NCI-H510A (cell line): ENCODE measurements around the gene F9.
"Not testable (repeated sequence)": the region's sequence is repeated elsewhere in the genome, so short reads cannot be mapped to it uniquely, and the experiment has no call there.

Source experiments
- DNase-seq: peaks from one replicate; lab custom pipeline; 2025; lab: John Stamatoyannopoulos, UW

Gene F9

DNA sequence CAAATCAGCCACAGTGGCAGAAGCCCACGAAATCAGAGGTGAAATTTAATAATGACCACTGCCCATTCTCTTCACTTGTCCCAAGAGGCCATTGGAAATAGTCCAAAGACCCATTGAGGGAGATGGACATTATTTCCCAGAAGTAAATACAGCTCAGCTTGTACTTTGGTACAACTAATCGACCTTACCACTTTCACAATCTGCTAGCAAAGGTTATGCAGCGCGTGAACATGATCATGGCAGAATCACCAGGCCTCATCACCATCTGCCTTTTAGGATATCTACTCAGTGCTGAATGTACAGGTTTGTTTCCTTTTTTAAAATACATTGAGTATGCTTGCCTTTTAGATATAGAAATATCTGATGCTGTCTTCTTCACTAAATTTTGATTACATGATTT, at the start of gene F9:
Gene F9 (plus strand): TSS at position 190 of the 400 bp plus-strand sequence. CDS start 26 bp downstream, at position 216.
- no peak for DNase-seq

DNA sequence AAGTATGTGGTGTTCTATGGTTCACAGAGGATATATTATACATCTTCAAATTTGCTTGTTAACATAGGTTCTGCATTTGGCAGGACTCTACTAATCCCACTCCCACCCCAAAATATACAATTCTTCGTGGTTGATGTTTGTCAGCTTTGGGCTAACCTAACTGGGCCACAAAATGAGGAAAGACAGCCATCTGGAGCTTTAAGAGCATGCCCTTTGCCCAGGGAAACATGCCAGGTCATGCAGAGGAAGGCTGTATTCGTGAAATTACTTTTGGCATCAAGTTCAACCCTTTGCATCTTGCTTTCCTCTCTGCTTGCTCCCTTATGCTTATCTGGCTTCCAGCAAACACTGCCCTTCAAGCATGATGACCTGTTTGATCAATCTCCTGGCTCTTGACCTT, 46.8 kb upstream of the F9 start:
- DNase-seq = no peak

DNA sequence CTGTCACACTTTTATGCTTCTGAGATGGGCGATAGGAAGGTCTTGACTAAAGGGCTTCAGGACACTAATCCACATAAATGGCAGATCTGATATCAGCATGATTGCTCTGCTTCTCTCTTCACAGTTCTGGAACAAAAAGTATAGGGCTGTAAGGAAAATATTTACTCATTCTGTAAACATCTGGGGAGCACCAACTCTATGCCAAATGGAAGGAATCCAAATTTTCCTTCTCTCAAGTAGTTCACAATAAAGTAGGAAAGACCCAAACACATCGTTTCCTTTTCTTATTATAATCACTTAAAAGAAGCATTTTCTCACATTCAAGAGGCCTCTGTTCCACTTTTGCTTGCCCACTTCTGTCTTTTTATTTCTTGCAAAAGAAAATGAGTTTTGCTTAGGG, 45.9 kb upstream of the F9 start:
- DNase-seq = no peak

DNA sequence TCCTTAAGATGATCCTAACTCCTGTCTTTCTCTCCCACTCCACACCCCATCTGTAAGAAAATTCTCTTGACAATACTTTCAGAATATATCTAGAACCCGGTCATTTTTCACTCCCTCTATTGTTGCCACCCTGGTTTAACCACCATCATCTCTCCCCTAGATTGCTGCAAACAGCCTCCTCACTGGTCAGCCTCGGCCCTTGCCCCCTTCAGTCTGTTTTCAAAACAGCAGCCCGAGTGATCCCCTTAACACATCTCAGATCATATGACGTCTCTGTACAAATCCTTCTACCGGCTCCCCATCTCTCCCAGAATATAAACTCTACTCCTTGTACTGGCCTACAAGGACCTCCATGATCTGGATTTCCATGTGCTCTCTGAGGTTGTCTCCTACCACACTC, 35.2 kb upstream of the F9 start:
- DNase-seq = no peak

DNA sequence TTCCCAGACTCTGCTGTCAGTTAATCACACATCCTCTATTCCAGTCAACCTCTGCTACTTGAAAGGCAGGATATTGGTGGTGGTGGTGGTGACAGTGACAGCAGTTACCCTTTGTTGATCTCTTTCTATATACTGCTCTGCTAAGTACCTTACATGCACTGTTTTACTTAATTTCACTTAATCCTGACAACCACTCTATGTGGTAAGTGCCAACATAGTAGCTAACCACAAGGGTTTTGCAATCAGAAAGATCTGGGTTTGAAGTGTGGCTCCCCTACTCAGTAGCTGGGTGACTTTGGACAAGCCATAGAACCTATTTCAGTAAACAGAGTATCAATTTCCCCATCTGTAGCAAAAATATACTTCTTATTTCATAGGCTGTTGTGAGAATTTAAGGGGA, 24.2 kb upstream of the F9 start:
- DNase-seq = no peak

DNA sequence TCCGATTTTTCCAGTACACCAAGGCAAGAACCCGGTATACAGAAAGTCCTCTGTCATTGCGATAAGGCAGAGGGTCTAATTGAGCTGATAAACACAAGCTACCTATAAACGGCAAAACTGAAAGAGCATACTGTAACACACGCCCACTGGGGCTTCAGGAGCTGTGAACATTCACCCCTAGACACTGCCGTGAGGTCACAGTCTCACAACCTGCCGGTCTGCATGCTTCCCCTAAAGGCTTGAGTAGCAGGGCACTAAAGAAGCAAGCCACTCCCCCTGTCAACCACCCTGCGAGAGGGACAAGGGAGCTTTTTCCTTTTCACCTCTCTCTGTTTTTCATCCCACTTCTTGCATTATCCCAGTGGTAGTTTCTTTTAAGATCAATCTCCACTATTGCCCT, 22.4 kb upstream of the F9 start:
- DNase-seq = no peak

DNA sequence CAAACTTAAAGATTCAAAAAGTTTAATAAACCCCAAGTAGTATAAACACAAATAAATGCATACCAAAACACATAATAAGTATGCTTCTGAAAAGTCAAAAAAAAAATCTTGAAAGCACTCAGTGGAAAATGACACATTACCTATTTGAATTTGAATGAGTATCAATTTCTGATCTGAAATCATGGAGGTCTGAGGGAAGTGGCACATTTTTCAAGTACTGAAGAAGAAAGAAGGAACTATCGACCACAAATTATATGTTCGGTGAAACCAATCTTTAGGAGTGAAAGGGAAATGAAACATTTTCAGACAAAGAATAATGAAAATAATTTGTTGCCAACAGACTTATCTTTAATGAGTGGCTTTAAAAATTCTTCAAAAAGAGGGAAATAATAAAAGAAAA, 12.1 kb upstream of the F9 start:
- DNase-seq = no peak

DNA sequence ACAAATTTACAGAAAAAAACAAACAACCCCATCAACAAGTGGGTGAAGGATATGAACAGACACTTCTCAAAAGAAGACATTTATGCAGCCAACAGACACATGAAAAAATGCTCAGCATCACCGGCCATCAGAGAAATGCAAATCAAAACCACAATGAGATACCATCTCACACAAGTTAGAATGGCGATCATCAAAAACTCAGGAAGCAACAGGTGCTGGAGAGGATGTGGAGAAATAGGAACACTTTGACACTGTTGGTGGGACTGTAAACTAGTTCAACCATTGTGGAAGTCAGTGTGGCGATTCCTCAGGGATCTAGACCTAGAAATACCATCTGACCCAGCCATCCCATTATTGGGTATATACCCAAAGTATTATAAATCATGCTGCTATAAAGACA, 1.7 kb upstream of the F9 start:
- not testable (repeated sequence) for DNase-seq

DNA sequence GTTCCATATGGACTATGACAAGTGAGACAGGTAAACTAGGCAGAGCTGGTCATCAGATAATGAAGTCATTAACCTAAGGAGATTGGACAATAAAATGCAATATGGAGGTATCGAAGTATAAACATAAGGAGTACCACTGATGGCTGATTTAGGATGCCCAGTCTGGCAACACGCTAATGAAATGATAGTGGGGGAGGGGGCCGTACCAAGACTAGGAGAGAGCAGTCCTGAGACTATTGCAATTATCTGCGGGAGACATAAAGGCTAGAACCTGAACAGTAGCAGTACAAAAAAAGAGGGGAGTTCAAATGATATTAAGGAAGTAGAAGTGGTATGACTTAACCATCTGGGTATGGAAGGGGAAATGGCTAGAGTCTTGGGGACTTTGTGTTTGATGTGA, 2.3 kb downstream of the F9 start:
- no peak for DNase-seq

DNA sequence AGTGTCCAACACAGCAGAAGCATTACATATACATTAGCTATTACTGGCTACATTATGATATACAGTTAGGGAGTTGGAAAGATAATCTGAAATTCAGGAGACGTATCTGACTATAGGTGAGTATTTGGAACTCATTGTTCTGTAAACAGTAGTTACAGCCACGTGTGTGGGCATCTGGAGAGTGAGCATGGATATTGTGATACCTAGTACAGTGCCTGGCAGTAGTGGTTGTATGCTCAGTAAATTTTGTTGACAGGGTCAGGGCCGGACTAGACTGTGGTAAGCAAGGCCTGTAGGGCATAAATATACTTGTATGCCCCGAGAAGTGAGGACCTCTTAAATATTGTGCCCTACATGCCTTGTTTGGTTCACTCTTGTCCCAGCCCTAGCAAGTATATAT, 2.9 kb downstream of the F9 start:
- DNase-seq = no peak

DNA sequence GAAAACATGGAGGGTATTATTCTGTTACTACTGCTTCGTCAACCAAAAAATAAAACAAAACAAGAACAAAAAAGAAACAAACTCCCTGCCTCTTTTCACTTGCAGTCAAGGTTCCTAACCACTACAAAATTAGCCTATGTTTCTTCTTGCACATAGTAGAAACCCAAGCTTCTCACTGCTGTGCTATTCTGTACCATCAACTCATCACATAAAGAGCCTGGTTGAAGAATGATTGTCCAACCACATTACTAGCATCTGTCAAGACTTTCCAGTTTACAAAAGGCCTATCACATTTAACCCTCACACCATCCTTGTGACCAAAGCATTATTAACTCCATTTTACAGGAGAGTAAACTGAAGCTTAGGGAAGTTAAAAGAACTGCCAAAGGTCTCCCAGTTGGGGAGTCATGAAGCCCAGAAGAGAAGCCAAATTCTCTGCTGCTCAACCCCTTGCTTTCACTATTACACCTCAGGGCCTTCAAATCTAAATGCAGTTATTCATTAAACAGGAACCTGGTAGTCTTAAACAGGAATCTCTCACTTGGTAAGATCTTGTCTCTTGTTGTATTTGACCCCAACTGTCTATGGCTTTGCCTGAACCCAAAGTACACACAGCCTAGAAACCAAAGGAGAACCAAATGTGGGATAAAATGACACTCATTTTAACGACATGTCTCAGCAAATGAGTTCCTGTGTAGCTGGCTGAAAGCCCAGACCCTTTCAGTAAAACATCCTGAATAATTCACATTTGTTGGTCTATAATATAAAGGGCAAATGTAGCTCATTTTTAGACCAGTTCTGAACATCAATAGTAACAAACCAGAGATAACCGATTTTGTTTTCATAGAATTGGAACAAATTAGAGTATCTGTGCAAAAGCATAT, 8.6 kb downstream of the F9 start:
- no peak for DNase-seq

DNA sequence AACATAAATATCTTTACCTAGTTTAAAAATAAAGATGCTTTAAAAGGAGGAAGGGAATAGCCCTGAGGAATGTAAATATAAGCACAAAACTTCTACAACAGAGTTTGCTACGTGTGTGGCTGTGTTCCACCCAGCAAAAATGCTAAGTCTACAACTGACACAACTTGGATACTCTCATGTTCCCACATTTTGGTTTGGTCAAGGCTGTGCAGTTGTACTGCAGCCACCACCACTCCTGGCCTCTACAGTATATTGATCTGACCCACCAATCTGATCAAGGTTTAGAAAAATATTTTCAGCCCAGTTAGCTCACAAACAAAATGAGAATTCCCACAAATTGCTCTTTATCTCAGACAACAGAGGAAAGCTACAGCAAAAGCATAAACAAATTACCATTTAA, 12.1 kb downstream of the F9 start:
- DNase-seq = no peak

DNA sequence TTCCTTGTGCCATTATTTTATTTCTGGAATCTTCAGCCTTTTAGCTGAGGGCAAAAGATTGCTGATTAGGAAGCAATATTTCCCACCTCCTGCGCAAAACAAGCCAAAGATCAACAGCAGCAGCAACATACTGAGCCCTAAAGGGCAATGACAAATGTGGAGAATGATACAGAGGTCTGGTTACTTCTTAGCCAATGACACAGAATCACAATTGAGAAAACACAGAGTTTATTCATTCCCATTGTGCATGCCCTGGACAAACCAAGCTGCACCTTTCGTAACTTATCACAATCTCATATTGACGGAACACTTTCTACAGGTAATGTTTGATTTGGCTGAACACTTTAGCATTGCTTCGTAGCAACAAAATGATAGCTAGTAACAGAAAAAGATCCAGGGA, 13.4 kb downstream of the F9 start:
- no peak for DNase-seq

DNA sequence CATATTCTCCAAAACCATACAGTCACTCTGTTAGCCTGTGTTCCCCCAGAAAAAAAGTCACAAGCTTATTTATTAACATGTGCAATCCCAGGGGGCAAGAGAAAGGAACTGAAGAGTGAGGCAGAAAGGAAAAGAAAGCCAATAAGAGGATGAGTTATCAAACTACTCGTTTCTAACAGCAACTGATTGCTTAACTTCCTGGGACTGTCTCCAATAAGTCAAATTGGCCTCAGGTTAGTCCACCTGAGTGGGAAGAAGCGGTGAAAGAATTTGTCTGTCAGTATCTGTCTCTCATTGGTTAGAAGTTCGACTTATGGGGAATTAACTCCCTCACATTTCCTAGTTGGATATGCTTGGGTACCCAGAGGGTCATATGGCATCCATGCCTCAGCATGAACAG, 14.1 kb downstream of the F9 start:
- no peak for DNase-seq

DNA sequence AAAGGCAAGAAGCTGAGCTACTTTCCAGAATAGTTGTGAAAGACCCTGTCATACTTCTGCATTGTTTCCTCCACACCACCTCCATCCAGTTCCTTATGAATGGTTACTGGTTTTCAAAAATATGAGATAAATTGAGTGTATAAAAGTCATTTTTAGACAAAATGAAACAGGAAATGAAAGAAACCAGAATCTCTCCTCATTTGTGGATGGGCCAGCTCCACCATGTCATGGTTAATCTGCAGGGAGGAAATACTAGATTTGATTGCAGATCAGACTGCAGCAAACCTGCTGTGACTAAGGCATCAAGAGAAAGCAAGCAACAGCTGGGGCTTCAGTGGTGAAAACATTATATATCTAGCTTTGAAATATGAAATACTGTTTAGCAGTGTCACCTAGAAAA, 23.8 kb downstream of the F9 start:
- DNase-seq = no peak

DNA sequence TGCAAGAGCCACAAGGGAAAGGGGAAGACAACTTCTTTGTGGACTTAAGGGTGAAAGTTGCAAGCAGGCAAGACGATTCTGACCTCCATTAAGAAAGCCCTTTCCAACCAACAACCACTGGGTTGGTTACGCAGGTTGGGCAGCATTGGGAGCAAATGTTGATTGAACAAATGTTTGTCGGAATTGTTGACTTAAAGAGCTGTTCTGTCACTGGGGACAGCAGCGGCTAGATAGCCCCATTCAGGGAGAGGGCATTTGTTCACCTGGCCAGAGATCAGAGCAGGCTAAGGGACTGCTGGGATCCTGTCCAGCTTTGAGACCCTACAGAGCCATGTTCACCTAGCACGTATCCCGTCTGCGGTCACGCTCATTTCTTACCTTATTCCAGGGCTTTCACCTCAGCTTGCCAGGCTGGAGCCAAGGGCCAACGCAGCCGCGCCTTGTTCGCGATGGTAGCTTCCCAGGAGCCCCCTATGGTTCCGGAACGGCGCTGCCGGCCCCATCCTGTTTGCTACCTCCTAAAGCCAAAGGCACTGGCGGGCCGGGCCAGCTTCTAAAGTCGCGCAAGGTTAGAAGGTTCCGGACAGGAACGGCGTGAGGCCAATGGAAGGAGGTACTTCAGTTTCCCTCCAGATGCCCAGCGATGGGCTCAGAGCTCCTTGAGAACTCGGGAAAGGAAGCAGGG, 24.6 kb downstream of the F9 start:
- DNase-seq = no peak

DNA sequence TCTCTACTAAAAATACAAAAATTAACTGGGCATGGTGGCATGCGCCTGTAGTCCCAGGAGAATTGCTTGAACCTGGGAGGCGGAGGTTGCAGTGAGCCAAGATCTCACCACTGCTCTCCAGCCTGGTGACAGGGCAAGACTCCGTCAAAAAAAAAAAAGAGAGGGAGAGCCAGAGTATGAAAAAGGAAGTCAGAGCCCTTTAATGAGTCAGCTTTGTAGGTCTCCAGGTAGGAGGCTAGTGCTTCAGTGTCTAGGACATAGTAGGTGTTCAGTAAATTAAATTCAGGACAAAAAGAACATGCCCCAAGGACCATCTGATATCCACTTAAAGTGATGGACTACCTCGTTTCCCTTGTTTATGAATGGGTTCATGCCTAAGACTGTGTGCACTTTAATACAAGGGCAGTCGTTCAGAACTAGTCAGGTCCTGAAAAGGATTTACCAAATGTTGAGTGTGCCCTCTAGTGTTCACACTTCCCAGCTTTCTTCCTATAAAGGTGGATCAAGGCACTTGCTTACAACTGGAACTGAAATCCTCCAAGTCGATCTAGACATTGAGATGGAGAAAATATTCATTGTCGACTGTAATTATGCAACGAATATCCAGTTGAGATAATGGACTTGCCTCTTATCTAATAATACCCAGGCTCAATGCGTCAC, 29.0 kb downstream of the F9 start:
- DNase-seq = no peak

DNA sequence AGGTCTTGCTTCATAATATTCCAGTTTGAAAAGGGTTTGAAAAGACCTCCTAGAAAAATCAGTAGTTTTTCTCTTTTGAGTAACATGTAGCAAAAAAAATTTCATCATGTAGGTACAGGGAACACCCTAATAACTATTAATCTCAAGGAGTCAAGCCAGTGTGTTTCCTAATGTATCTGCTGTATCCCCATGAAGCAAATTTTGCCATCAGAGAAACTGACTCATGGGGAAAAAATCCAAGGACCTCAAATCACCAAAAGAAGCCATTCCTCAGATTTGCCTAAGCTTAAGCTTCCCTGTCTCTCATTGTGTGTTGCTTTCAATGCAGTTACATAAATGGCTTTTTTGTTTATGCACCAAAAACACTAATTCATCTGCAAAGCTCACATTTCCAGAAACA, 29.7 kb downstream of the F9 start:
- DNase-seq = no peak

DNA sequence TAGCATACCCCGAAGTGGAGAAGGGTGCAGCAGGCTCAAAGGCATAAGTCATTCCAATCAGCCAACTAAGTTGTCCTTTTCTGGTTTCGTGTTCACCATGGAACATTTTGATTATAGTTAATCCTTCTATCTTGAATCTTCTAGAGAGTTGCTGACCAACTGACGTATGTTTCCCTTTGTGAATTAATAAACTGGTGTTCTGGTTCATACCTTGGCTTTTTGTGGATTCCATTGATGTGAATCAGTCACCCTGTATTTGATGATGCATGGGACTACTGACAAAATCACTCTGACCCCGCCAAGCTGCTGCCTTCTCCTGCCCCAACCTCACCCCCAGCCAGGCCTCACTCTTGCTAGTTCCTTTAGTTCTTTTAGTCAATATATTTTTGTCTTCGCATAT, 32.7 kb downstream of the F9 start:
- DNase-seq = no peak

DNA sequence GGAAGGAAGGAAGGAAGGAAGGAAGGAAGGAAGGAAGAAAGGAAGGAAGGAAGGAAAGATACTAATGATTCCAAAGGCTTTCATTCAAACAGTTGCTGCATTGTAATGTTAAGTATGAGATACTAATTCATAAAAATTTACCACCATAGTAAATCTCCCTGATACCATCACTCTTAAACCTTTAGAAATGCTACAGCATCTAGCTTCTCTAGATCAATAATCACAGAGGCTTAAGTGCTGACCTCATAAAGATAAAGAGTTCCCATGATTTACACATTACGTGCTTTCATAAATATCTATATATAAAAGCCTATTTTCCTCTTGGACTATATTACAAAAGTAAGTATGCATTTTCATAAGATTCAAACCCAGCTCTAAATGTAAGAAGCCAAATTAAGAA, 36.4 kb downstream of the F9 start:
- no peak for DNase-seq

DNA sequence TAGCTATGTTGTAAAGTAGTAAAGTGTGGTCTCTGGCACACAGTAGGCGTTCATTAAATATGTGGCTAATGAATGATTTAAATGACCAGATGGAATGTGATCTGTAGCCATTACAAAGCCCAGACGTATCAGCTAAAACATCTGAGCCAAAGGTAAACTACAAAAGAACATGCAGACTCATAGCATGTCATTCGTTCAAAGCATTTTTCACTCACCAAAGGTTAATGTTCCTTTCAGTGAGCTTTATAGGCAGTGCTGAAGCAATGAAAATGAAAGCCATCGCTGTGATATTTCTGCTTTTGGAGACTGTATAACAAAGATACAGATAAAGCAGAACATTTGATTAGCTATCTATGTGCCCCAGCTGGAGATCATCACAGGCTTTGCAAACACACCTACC, 50.5 kb downstream of the F9 start:
- DNase-seq = no peak

DNA sequence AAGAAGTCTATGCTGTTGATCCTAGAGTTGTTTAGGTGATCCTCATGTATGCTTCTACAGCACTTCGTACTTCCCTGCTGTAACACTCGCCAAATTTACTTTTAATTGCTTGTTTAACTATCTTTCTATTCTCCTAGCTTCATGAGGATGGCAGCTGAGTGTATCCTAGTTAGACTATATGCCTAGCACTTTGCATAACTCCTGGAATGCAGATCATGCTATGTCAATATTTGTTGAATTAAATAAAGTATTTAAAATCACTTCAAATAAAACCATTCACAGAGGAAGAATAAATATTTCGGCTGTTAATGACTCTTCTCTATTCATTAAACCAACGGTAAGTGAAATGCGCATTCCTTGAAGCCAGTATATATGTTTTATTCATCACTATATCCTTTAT, 55.1 kb downstream of the F9 start:
- DNase-seq = no peak

DNA sequence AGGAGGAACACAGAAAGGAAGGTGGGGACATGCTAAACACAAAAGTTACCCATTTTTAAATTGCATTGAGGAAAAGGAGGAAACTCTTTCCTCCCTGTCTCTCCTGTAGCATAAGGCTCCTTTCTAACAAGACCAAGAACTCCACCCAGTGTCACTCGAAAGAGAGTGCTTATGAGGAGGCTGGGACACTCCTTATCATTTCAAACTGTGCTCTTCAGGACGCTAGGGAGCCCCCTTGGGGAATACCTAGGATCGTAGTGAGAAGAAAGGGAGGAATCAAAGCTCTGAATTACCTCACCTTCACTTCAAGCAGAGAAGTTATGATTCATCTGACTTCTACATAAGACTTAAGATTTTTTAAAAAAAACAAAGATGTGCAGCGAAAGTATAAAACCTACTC, 65.5 kb downstream of the F9 start:
- DNase-seq = no peak
